HepG2 (cell line): ENCODE measurements around the gene KCND3. TPM values are rescaled to one million over a fixed set of nuclear protein-coding genes. Genes with fewer than 3 reads are reported as not detected.

Experiments
- ATAC-seq: fragments of 200-7000 bp; cut with Tn5 transposase; 3 replicates; pipeline ENCODE4 v1.9.1; 2020; ENCODE audit warnings: mild to moderate bottlenecking, moderate library complexity
- BruUV-seq: library from RNA; stranded (reverse); fragments of 400-500 nt; replicated peaks from 2 replicates; lab custom pipeline; 2021; lab: Mats Ljungman, UMichigan
- CTCF ChIA-PET: fragments of 300-600 bp; formaldehyde crosslinking; extraction: SDS; loops from one replicate; lab custom pipeline; 2021; ENCODE audit warnings: low total read pairs, inconsistent platforms, low intra/inter-chr PET ratio; lab: Yijun Ruan, JAX
- POLR2A ChIA-PET: fragments of 350-600 bp; sonication (Branson Sonifier 250); formaldehyde crosslinking; loops from one replicate; lab custom pipeline; 2020; ENCODE audit warnings: antibody characterized with exemption, inconsistent platforms; lab: Yijun Ruan, JAX
- DNase-seq: peaks from one replicate; pipeline ENCODE4 v3.0.0-alpha.2; 2015; ENCODE audit warnings: low spot score
- FAIRE-seq: peaks from 3 replicates; lab custom pipeline; 2011; peaks lifted over from hg19 to GRCh38; lab: Jason Lieb, UNC
- H2AFZ ChIP-seq: one replicate; pipeline ENCODE4 v1.6.1; 2011; ENCODE audit warnings: low read length, inconsistent platforms
- H3K27ac ChIP-seq: fragments of 300-600 bp; 3 replicates; pipeline ENCODE4 v1.8.0; 2011; ENCODE audit warnings: mixed run types, mild to moderate bottlenecking, mixed read lengths, low read length, inconsistent platforms; ENCODE audit not compliant: insufficient read depth; ENCODE audit errors: extremely low read length
- H3K27me3 ChIP-seq, 2 experiments: fragments of 200-600 bp in 1 of 2; 2 replicates in 1 of 2; 3 replicates in 1 of 2; pipeline versions ENCODE4 v1.6.0 to v1.8.0; 2011; ENCODE audit warnings: low read length in 2 of 2, mild to moderate bottlenecking in 2 of 2, moderate library complexity in 2 of 2, inconsistent platforms in 1 of 2; ENCODE audit not compliant: insufficient read depth in 2 of 2, control insufficient read depth in 1 of 2
- H3K36me3 ChIP-seq, 2 experiments: fragments of 200-600 bp in 1 of 2; replicated peaks in 1 of 2; 2 replicates in 1 of 2; 3 replicates in 1 of 2; pipeline versions ENCODE4 v1.5.1 to v1.8.0; 2011; ENCODE audit warnings: low read length in 2 of 2, inconsistent platforms in 1 of 2; ENCODE audit not compliant: insufficient read depth in 2 of 2, control insufficient read depth in 1 of 2
- H3K4me1 ChIP-seq: 2 replicates; pipeline ENCODE4 v1.5.1; 2012; ENCODE audit warnings: low read length, inconsistent platforms; ENCODE audit not compliant: insufficient read depth
- H3K4me2 ChIP-seq: 2 replicates; pipeline ENCODE4 v1.6.0; 2011; ENCODE audit warnings: low read depth, low read length, inconsistent platforms
- H3K4me3 ChIP-seq, 3 experiments: fragments of 200-600 bp in 1 of 3; sonication (generic), shearing (Covaris generic) in 1 of 3; replicated peaks in 1 of 3; 2 replicates each; pipeline ENCODE4 v1.5.1; 2011 to 2016; ENCODE audit warnings: low read length in 3 of 3, inconsistent platforms in 2 of 3, low read depth in 2 of 3, mild to moderate bottlenecking in 2 of 3, control low read depth in 1 of 3, mixed read lengths in 1 of 3; ENCODE audit not compliant: insufficient read depth in 1 of 3
- H3K79me2 ChIP-seq: one replicate; pipeline ENCODE4 v1.6.1; 2011; ENCODE audit warnings: low read length, inconsistent platforms; ENCODE audit not compliant: insufficient read depth
- H3K9ac ChIP-seq: 2 replicates; pipeline ENCODE4 v1.6.0; 2011; ENCODE audit warnings: mild to moderate bottlenecking, low read depth, low read length, inconsistent platforms; ENCODE audit not compliant: insufficient read depth
- H3K9me3 ChIP-seq: 2 replicates; pipeline ENCODE4 v1.5.1; 2012; ENCODE audit warnings: mild to moderate bottlenecking, low read length
- H4K20me1 ChIP-seq: 2 replicates; pipeline ENCODE4 v1.6.0; 2011; ENCODE audit warnings: inconsistent platforms, mild to moderate bottlenecking, low read length, moderate library complexity; ENCODE audit not compliant: insufficient read depth
- ASH2L ChIP-seq: fragments of 300-600, 200-600 bp; sonication (generic); IDR thresholded peaks from 2 replicates; pipeline ENCODE4 v1.7.0; 2017; ENCODE audit warnings: low read depth, mild to moderate bottlenecking, moderate library complexity, mixed read lengths, low read length; ENCODE audit not compliant: insufficient read length
- ATF7 ChIP-seq, 2 experiments: fragments of 450-650 bp in 1 of 2; sonication (generic) in 1 of 2; formaldehyde crosslinking in 1 of 2; IDR thresholded peaks; 2 replicates each; pipeline versions ENCODE4 v1.4.0 to v1.6.1; 2016 to 2020; ENCODE audit warnings: antibody characterized with exemption in 1 of 2, mild to moderate bottlenecking in 1 of 2, missing genetic modification reagents in 1 of 2
- E2F2 ChIP-seq: sonication (generic); formaldehyde crosslinking; IDR thresholded peaks from 2 replicates; pipeline ENCODE4 v1.4.0; 2020; ENCODE audit warnings: missing genetic modification reagents, borderline replicate concordance
- MAFK ChIP-seq, 2 experiments: IDR thresholded peaks in 1 of 2; conservative IDR thresholded peaks in 1 of 2; 2 replicates each; pipeline ENCODE4 v1.6.1; 2011; ENCODE audit warnings: improper control_type of control experiment in 2 of 2, low read length in 2 of 2
- NAIF1 ChIP-seq: sonication (generic); formaldehyde crosslinking; IDR thresholded peaks from 2 replicates; pipeline ENCODE4 v1.5.0; 2020; ENCODE audit warnings: mild to moderate bottlenecking, missing genetic modification reagents, borderline replicate concordance
- POLR2AphosphoS5 ChIP-seq: IDR thresholded peaks from 2 replicates; pipeline ENCODE4 v1.6.1; 2012; ENCODE audit warnings: low read depth, low read length
- SP4 ChIP-seq: sonication (generic); formaldehyde crosslinking; IDR thresholded peaks from 2 replicates; pipeline ENCODE4 v1.8.1; 2023; ENCODE audit warnings: mild to moderate bottlenecking, missing genetic modification reagents
- ZBTB46 ChIP-seq: sonication (generic); formaldehyde crosslinking; IDR thresholded peaks from 2 replicates; pipeline ENCODE4 v1.4.0; 2020; ENCODE audit warnings: mild to moderate bottlenecking, missing genetic modification reagents, borderline replicate concordance
- ZNF264 ChIP-seq: sonication (generic); formaldehyde crosslinking; IDR thresholded peaks from 2 replicates; pipeline ENCODE4 v1.4.0; 2020; ENCODE audit warnings: missing genetic modification reagents
- WGBS: methylation state at CpG from one replicate; pipeline ENCODE4 v1.1.6; 2017; ENCODE audit warnings: low lambda C conversion rate; 5-methylcytosine and 5-hydroxymethylcytosine counted together
- in situ Hi-C: cut with HindIII; loops from 2 replicates; pipeline ENCODE4 v1.10.0; 2017; ENCODE audit warnings: low pct_unique_long_range_greater_than_20kb; ENCODE audit not compliant: extremely low pct_ligation_motif_present
- intact Hi-C: fragments of 100-400 bp; cut with micrococcal nuclease; formaldehyde crosslinking; loops from one replicate; pipeline ENCODE4 v1.10.0; 2022; ENCODE audit not compliant: unreplicated experiment
- polyA plus RNA-seq, 8 experiments: library from polyadenylated mRNA; depleted of rRNA in 3 of 8; stranded (reverse) in 7 of 8; unstranded in 1 of 8; fragments of >200 nt; fragmentation: Illumina TruSeq in 4 of 8; extraction: Trizol in 4 of 8; gene quantifications; 2 replicates each; pipeline versions ENCODE4 v1.2.1 to v1.2.3, GENCODE V29; 2011 to 2016; ENCODE audit warnings: low read depth in 4 of 8, missing spikeins in 1 of 8, mixed read lengths in 1 of 8; ENCODE audit not compliant: insufficient read depth in 1 of 8
- total RNA-seq, 5 experiments: library from RNA; depleted of rRNA; stranded (reverse); fragments of >200 nt; fragmentation: Illumina TruSeq; extraction: Trizol; gene quantifications; 2 replicates each; pipeline ENCODE4 v1.2.3, GENCODE V29; 2016; ENCODE audit warnings: low read depth in 1 of 5

The KCND3 gene
- total and polyA plus RNA-seq, 2 of the 13 experiments (the other 11 are each of a cell fraction or from before 2014, with no cell fraction given) = 0.04 TPM; not detected in 1

GRCh38 chr1:111961773-111962565 is 27.5 kb downstream of the KCND3 start:
- POLR2A ChIA-PET = no interaction called here
- H2AFZ ChIP-seq = no peak overlapping the region
- FAIRE-seq (no peak), DNase-seq (no peak), ATAC-seq (no peak)
- 0 out of 2 replicates have a peak, but pooled peaks have one; percentile 20 for TF ChIP-seq ATF7 (IDR thresholded peaks at IDR 0.05)
- no peak for TF ChIP-seq ATF7 (CRISPR knock-in tag; IDR thresholded peaks at IDR 0.05)
- TF ChIP-seq SP4 = no peak
- in situ Hi-C loops (no loop called here), intact Hi-C loops (no loop called here)
- no peak overlapping the region for H3K9ac ChIP-seq
- WGBS = 29% methylated on average over 4 of the region's 11 CpGs
- CTCF ChIA-PET = no interaction called here
- no peaks in the 10 kb centered on the region for H3K27me3 ChIP-seq
- no peak overlapping the region for H3K27ac ChIP-seq
- H3K9me3 ChIP-seq = no peaks in the 10 kb centered on the region
- no peak overlapping the region for H3K4me2 ChIP-seq
- no TSS peak for BruUV-seq
- H4K20me1 ChIP-seq = no peaks in the 10 kb centered on the region
- no peaks in the 10 kb centered on the region for H3K79me2 ChIP-seq
- H3K36me3 ChIP-seq = no peaks in the 10 kb centered on the region
- H3K4me3 ChIP-seq = no peak overlapping the region
- H3K4me1 ChIP-seq = no peaks in the 10 kb centered on the region

- no peaks in the 10 kb centered on the region for H3K9me3 ChIP-seq
- ChIA-PET CTCF (no interaction called here), POLR2A (no interaction called here)
- H3K4me3 ChIP-seq = no peak overlapping the region
- no peak overlapping the region for H2AFZ ChIP-seq
- in situ Hi-C loops (no loop called here), intact Hi-C loops (no loop called here)
- DNase-seq = no peak
- H4K20me1 ChIP-seq = no peaks in the 10 kb centered on the region
- BruUV-seq = no TSS peak
- H3K79me2 ChIP-seq = no peaks in the 10 kb centered on the region
- WGBS = 7% methylated on average over 4 of the region's 8 CpGs
- no peaks in the 10 kb centered on the region for H3K36me3 ChIP-seq
- H3K4me1 ChIP-seq = no peaks in the 10 kb centered on the region
- no peak overlapping the region for H3K4me2 ChIP-seq
- no peak overlapping the region for H3K9ac ChIP-seq
- H3K27me3 ChIP-seq = no peaks in the 10 kb centered on the region
- H3K27ac ChIP-seq = no peak overlapping the region
- no peak for ATAC-seq
- FAIRE-seq = no peak
- TF ChIP-seq MAFK (conservative IDR thresholded peaks at IDR 0.05 in 1 of 2, IDR thresholded peaks at IDR 0.05 in 1 of 2; ENCODE audit: low read length in 2 of 2) (no peak), E2F2 (CRISPR knock-in tag) (no peak), POLR2AphosphoS5 (no peak), NAIF1 (CRISPR knock-in tag) (no peak), ZNF264 (CRISPR knock-in tag) (no peak), ZBTB46 (CRISPR knock-in tag) (no peak), ASH2L (no peak)
Measured at GRCh38 chr1:111961016-111961415, 28.5 kb downstream of the KCND3 start.
